ENCODE measurements around the gene PIP5KL1. TPM values are rescaled to one million over a fixed set of nuclear protein-coding genes. Genes with fewer than 3 reads are reported as not detected.

Gene PIP5KL1
- total RNA-seq, 1 donor from 2014 or later: 4.9 TPM

DNA sequence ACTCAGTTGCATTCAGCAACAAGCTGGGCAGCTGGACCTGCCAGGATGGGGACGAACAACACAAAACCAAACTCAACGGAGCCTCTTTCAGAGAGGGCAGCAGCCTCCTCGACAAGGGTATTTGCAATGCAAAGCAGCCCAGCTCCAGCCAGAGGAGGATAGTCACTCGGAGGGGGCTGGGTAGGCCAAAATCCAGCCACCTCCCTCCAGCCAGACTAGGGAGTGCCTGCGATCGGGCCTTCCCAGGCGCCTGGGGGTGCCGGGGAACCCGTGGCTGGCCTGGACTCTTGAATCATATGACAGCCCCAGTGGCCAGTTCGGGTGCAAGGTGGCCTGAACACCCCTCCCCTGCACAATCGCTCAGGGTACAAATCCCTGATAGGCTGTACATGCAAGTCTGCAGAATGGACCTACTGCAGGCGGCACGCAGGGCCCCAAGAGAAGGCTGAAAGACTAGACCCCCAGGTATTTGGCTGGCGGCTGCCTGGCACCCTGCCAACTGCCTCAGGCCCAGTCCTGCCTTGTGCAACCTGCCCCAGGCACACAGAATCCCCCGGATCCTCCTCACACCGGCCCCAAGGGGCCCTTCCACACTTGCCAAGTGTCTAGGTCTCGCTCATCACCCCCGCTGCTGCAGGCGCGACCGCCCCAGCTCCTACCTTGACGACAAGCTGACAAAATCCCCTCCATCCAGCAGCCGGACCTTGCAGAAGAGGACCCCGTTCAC, 48.9 kb upstream of the PIP5KL1 start:
- H3K4me3 Mint-ChIP-seq (ENCODE audit: unreplicated experiment): peak overlapping the region; percentile 95
- Histone ChIP-seq H3K27me3 (ENCODE audit: insufficient read depth, low read length) (no peaks in the 10 kb centered on the region), H3K4me1 (ENCODE audit: insufficient read depth, low read length) (peaks cover 41% of the 10 kb centered on the region), H3K4me2 (ENCODE audit: low read length) (peak overlapping the region; percentile 97), H3K27ac (ENCODE audit: low read depth, low read length) (peak overlapping the region; percentile 11), H3K79me2 (ENCODE audit: insufficient read depth, low read length) (peaks cover 54% of the 10 kb centered on the region), H4K20me1 (ENCODE audit: insufficient read depth, low read length) (peaks cover 55% of the 10 kb centered on the region), H3K9me3 (ENCODE audit: insufficient read depth, low read depth, low read length) (no peaks in the 10 kb centered on the region), H3K36me3 (ENCODE audit: insufficient read depth, low read length) (no peaks in the 10 kb centered on the region), H3K4me3 (ENCODE audit: insufficient read depth, low read depth, low read length) (peak overlapping the region; percentile 76), H3K9ac (ENCODE audit: low read length) (peak overlapping the region; percentile 81), H2AFZ (ENCODE audit: low read depth, low read length) (peak overlapping the region; percentile 56)
- no peaks in the 10 kb centered on the region for H3K9me3 Mint-ChIP-seq (ENCODE audit: unreplicated experiment)
- no peaks in the 10 kb centered on the region for H3K36me3 Mint-ChIP-seq (ENCODE audit: low read depth, unreplicated experiment)
- peaks cover 18% of the 10 kb centered on the region for H3K4me1 Mint-ChIP-seq (ENCODE audit: low read depth, unreplicated experiment)
- DNase-seq (ENCODE audit: low read depth) (peak; percentile 7), FAIRE-seq (no peak)
- H3K27ac Mint-ChIP-seq (ENCODE audit: unreplicated experiment): peak overlapping the region; percentile 72
- TF ChIP-seq CTCF (IDR thresholded peaks at IDR 0.05; ENCODE audit: insufficient read depth, low read depth, low read length): no peak
- no peak for TF ChIP-seq EZH2 (IDR thresholded peaks at IDR 0.05; ENCODE audit: insufficient read depth, low read length)
- no peaks in the 10 kb centered on the region for H3K27me3 Mint-ChIP-seq (ENCODE audit: low read depth, unreplicated experiment)

- H3K27ac ChIP-seq (ENCODE audit: low read depth, low read length): peak overlapping the region; percentile 11
- H3K27me3 Mint-ChIP-seq (ENCODE audit: low read depth, unreplicated experiment): no peaks in the 10 kb centered on the region
- peaks cover 61% of the 10 kb centered on the region for H4K20me1 ChIP-seq (ENCODE audit: insufficient read depth, low read length)
- H3K27ac Mint-ChIP-seq (ENCODE audit: unreplicated experiment): no peak overlapping the region
- DNase-seq (ENCODE audit: low read depth): no peak
- no peak for TF ChIP-seq EZH2 (IDR thresholded peaks at IDR 0.05; ENCODE audit: insufficient read depth, low read length)
- TF ChIP-seq CTCF (IDR thresholded peaks at IDR 0.05; ENCODE audit: insufficient read depth, low read depth, low read length): no peak
- no peaks in the 10 kb centered on the region for H3K9me3 Mint-ChIP-seq (ENCODE audit: unreplicated experiment)
- no peaks in the 10 kb centered on the region for H3K9me3 ChIP-seq (ENCODE audit: insufficient read depth, low read depth, low read length)
- peak overlapping the region; percentile 95 for H3K4me3 Mint-ChIP-seq (ENCODE audit: unreplicated experiment)
- no peaks in the 10 kb centered on the region for H3K27me3 ChIP-seq (ENCODE audit: insufficient read depth, low read length)
- H3K4me1 ChIP-seq (ENCODE audit: insufficient read depth, low read length): peaks cover 45% of the 10 kb centered on the region
- H3K4me2 ChIP-seq (ENCODE audit: low read length): peak overlapping the region; percentile 97
- H2AFZ ChIP-seq (ENCODE audit: low read depth, low read length): no peak overlapping the region
- peak overlapping the region; percentile 76 for H3K4me3 ChIP-seq (ENCODE audit: insufficient read depth, low read depth, low read length)
- H3K36me3 Mint-ChIP-seq (ENCODE audit: low read depth, unreplicated experiment): peaks cover 1% of the 10 kb centered on the region
- H3K79me2 ChIP-seq (ENCODE audit: insufficient read depth, low read length): peaks cover 59% of the 10 kb centered on the region
- FAIRE-seq: no peak
- H3K4me1 Mint-ChIP-seq (ENCODE audit: low read depth, unreplicated experiment): peaks cover 20% of the 10 kb centered on the region
- no peaks in the 10 kb centered on the region for H3K36me3 ChIP-seq (ENCODE audit: insufficient read depth, low read length)
- H3K9ac ChIP-seq (ENCODE audit: low read length): peak overlapping the region; percentile 81
Measured at GRCh38 chr9:127979015-127979332, 48.4 kb upstream of the PIP5KL1 start.

Measured in astrocyte (in vitro differentiated cells and primary cell).